ENCODE results near the gene FER1L5. TPM values are rescaled to one million over a fixed set of nuclear protein-coding genes. Genes with fewer than 3 reads are reported as not detected.

Gene FER1L5
- total and polyA plus RNA-seq, 2 of the 8 experiments (the other 6 are each of a cell fraction or from before 2014, with no cell fraction given): 0.23 to 0.88 TPM

GRCh38 chr2:96739633-96740428, 97.3 kb downstream of the FER1L5 start, which contains the start of gene LMAN2L (continued):
- no peak for TF ChIP-seq SRF (IDR thresholded peaks at IDR 0.05; ENCODE audit: low read depth, low read length)
